Fibroblast of skin of abdomen (primary cell): Measurements from ENCODE around the gene DDX59.
"Not testable (repeated sequence)": the region's sequence is repeated elsewhere in the genome, so short reads cannot be mapped to it uniquely, and the experiment has no call there.

ENCODE experiments used
- DNase-seq: peaks from one replicate; pipeline ENCODE4 v3.0.0-alpha.2; 2013

Gene DDX59

GRCh38 chr1:200670242-200671118 lies 773 bp upstream of the DDX59 start:
- no peak for DNase-seq

- DNase-seq = no peak
Observed at GRCh38 chr1:200668514-200669313, 993 bp downstream of the DDX59 start.

- no peak for DNase-seq
Observed at GRCh38 chr1:200666309-200666708, 3.4 kb downstream of the DDX59 start.

- DNase-seq = no peak
Observed at GRCh38 chr1:200665861-200666260, 3.8 kb downstream of the DDX59 start.

DNA sequence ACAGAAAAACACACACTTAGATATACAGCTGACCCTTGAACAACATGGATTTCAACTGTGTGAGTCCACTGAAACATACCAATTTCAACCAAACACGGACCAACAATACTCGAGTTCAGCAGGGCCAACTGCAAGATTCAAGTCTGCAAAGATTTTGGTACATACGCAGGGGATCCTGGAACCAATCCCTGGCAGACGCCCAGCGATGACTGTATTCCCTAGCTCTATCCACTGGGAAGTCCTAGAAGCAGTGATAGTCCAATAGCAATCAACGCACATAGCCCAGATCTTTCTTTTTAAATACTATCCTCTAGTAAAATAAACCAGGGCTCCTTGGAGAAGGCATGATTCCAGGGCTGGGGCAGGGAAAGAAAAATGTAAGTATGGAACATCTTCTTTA lies 9.0 kb downstream of the DDX59 start:
- no peak for DNase-seq

GRCh38 chr1:200659269-200659668 lies 10.4 kb downstream of the DDX59 start:
- peak; percentile 26 for DNase-seq

- no peak for DNase-seq
Observed at GRCh38 chr1:200658037-200658818, 11.5 kb downstream of the DDX59 start.

DNA sequence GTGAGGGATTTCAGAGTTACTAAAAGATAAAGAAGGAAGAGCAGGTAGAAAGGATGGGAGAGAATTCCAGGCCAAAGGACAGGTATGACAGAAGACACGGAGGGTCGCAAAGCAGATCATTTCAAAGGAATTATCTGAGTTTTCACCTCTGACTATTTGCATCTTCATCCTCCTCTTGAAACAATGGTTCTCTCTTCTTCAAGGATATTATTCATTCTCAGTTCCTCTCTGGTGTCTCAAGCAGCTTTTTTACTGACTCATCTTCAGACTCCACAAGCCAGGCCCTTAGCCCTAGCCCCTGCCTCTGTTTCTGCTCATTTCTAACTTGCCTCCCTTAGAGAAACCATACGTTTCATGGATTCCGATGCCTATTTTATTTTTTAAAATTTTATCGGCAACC lies 15.0 kb downstream of the DDX59 start:
- DNase-seq = no peak

- no peak for DNase-seq
Observed at GRCh38 chr1:200653022-200653462, 16.7 kb downstream of the DDX59 start.

DNA sequence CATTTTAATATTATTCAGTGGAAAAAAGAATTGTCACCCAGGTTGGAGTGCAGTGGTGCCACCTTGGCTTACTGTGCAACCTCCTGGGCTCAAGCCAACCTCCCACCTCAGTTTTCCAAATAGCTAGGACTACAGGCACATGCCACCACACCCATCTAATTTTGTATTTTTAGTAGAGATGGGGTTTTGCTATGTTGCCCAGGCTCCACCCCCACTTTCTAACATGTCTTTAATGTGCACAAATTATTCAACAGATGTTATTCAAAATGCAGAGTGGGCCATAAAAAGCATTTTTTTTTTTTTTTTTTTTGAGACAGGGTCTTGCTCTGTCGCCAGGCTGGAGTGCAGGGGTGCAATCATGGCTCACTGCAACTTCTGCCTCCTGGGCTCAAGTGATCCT lies 17.3 kb downstream of the DDX59 start:
- no peak for DNase-seq

- DNase-seq = no peak
Observed at GRCh38 chr1:200646515-200646914, 23.2 kb downstream of the DDX59 start.

- no peak for DNase-seq
Observed at GRCh38 chr1:200644021-200644420, 25.7 kb downstream of the DDX59 start.

- DNase-seq = no peak
Observed at GRCh38 chr1:200642481-200642880, 27.2 kb downstream of the DDX59 start.

GRCh38 chr1:200640963-200641401 lies 28.7 kb downstream of the DDX59 start:
- peak; percentile 14 for DNase-seq

- DNase-seq = no peak
Observed at GRCh38 chr1:200640373-200640962, 29.2 kb downstream of the DDX59 start.

DNA sequence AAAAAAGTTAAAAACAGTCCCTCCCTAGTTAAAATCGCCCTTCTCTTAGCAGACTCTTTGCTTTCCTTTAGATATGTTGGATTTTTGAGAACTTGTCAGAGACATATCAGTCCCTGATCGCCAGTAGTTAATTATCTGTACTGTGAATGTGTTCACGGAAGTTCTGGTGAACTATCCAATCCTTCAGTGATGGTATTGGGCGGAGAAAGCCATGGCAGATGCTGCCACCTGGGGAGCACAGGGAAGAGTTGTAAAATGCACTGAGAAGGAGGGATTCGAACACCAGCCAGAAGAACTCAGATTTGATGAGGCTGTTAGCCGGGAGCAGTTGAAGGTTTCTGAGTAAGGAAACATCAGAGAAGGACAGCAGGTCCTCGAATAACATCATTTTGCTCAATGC lies 31.6 kb downstream of the DDX59 start:
- no peak for DNase-seq

- DNase-seq = no peak
Observed at GRCh38 chr1:200636681-200637080, 33.0 kb downstream of the DDX59 start.

DNA sequence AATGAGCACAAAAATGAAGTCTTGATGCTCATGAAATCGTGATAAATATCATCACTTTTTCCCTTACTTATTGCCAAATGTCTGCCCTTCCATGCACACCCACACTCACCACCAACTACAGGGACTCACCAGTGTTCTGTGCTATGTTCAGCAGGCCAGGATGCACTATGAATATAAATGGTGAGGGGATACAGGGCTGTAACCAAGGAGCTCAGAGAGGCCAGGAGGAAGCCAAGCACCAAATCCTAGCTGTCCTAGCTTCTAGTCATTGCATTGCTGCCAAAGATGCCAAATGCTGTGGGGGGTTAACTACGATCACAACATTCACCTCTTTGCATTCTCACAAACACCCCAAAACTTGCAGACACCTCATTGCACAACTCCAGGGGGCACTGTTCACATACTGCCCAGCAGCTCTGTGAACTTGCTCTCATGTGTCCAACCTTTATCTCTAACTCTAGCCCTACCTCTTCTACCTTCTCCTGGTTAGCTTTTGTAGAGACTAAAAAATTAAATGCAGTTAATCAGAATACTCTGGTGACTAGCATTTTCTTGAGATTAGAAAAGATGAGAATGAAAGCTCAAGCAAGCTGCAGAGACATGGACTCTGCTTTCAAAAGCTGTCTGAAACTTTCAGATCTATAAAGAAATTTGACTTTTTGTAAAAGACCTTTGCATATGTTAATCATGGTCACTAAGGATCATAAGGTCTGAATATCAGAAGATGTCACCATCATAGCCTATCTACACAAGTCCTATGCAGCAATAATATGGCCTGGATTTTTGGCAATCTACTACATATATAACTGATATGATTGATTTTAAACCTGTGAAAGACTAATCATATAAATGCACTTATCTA lies 35.2 kb downstream of the DDX59 start:
- no peak for DNase-seq

DNA sequence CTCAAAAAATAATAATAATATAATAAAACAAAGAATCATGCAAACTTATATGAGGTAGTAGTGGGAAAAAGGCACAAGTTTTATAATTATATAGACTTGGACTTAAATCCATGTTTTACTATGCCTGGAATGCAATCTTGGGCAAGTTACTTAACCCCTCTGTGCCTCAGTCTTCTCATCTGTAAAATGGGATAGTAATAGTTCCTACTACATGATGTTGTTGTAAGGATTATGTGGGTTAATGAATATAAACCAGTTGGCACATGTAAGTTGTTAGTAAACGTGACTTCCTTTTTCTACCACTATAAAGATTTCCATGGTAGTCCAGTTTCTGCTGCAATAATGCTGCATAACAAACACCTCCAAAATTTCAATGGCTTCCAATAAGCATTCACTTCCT lies 38.3 kb downstream of the DDX59 start:
- DNase-seq = no peak

GRCh38 chr1:200630515-200630899 lies 39.2 kb downstream of the DDX59 start:
- not testable (repeated sequence) for DNase-seq

- DNase-seq = no peak
Observed at GRCh38 chr1:200629876-200630514, 39.7 kb downstream of the DDX59 start.
